SJCRH30 (cell line): ENCODE results near the gene UBR3. TPM values are rescaled to one million over a fixed set of nuclear protein-coding genes. Genes with fewer than 3 reads are reported as not detected.
A peak's percentile ranks its signal among the peaks of the same experiment; 100 is the strongest.

Source experiments
- DNase-seq, 2 experiments: peaks; one replicate each; pipeline ENCODE4 v3.0.0-alpha.2; 2015 to 2020
- H3K27ac ChIP-seq: fragments of 250-450 bp; sonication (Bioruptor Pico); 2 replicates; pipeline ENCODE4 v1.5.1; 2020; ENCODE audit warnings: mild to moderate bottlenecking, moderate library complexity
- H3K27me3 ChIP-seq: fragments of 250-450 bp; sonication (Bioruptor Pico); 2 replicates; pipeline ENCODE4 v1.5.1; 2020; ENCODE audit warnings: mild to moderate bottlenecking, moderate library complexity
- H3K36me3 ChIP-seq: fragments of 250-450 bp; sonication (Bioruptor Pico); 2 replicates; pipeline ENCODE4 v1.5.1; 2020; ENCODE audit warnings: mild to moderate bottlenecking, moderate library complexity
- H3K4me1 ChIP-seq: fragments of 250-450 bp; sonication (Bioruptor Pico); 2 replicates; pipeline ENCODE4 v1.5.1; 2020; ENCODE audit warnings: mild to moderate bottlenecking, moderate library complexity
- H3K4me3 ChIP-seq: fragments of 250-450 bp; sonication (Bioruptor Pico); 2 replicates; pipeline ENCODE4 v1.5.1; 2020; ENCODE audit warnings: mild to moderate bottlenecking, moderate library complexity
- H3K9me3 ChIP-seq: fragments of 250-450 bp; sonication (Bioruptor Pico); replicated peaks from 2 replicates; pipeline ENCODE4 v1.5.1; 2020; ENCODE audit warnings: mild to moderate bottlenecking, moderate library complexity
- total RNA-seq: library from RNA; depleted of rRNA; stranded (reverse); fragments of >200 nt; shearing (Covaris generic); gene quantifications from 2 replicates; pipeline ENCODE4 v1.2.3, GENCODE V29; 2014; rRNA removed

The UBR3 gene, protein sequence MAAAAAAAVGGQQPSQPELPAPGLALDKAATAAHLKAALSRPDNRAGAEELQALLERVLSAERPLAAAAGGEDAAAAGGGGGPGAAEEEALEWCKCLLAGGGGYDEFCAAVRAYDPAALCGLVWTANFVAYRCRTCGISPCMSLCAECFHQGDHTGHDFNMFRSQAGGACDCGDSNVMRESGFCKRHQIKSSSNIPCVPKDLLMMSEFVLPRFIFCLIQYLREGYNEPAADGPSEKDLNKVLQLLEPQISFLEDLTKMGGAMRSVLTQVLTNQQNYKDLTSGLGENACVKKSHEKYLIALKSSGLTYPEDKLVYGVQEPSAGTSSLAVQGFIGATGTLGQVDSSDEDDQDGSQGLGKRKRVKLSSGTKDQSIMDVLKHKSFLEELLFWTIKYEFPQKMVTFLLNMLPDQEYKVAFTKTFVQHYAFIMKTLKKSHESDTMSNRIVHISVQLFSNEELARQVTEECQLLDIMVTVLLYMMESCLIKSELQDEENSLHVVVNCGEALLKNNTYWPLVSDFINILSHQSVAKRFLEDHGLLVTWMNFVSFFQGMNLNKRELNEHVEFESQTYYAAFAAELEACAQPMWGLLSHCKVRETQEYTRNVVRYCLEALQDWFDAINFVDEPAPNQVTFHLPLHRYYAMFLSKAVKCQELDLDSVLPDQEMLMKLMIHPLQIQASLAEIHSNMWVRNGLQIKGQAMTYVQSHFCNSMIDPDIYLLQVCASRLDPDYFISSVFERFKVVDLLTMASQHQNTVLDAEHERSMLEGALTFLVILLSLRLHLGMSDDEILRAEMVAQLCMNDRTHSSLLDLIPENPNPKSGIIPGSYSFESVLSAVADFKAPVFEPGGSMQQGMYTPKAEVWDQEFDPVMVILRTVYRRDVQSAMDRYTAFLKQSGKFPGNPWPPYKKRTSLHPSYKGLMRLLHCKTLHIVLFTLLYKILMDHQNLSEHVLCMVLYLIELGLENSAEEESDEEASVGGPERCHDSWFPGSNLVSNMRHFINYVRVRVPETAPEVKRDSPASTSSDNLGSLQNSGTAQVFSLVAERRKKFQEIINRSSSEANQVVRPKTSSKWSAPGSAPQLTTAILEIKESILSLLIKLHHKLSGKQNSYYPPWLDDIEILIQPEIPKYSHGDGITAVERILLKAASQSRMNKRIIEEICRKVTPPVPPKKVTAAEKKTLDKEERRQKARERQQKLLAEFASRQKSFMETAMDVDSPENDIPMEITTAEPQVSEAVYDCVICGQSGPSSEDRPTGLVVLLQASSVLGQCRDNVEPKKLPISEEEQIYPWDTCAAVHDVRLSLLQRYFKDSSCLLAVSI (N-terminal part only)
- 26.4 and 31.4 TPM in 2 replicates for total RNA-seq

DNA sequence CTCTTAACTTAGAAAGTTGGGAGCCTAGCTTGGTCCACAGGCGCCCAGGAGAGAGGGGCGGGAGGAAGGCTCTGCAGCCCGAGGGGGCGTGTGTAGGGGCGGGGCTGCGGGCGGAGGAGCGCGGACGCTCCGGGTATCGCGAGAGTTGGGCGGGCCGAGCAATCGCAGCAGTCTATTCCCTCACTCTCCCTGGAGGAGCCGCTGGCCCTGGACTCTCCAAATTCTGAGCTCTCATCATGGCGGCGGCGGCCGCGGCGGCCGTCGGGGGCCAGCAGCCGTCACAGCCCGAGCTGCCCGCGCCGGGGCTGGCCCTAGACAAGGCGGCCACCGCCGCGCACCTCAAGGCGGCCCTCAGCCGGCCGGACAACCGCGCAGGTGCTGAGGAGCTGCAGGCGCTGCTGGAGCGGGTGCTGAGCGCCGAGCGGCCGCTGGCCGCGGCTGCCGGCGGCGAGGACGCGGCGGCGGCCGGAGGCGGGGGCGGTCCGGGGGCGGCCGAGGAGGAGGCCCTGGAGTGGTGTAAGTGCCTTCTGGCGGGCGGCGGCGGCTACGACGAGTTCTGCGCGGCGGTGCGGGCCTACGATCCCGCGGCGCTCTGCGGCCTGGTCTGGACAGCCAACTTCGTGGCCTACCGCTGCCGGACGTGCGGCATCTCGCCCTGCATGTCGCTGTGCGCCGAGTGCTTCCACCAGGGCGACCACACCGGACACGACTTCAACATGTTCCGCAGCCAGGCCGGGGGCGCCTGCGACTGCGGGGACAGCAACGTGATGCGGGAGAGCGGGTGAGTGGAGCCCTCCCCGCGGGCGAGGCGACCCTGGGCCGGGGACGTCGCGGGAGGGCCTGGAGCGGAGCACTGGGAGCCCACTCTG is at the start of gene UBR3:
Gene UBR3, plus strand, starts transcription at position 183 of the 869 bp plus-strand sequence. Its CDS starts 54 bp downstream, at position 237.
- Histone ChIP-seq H3K4me1 (0 out of 2 replicates have a peak, but pooled peaks cover 4% of the 10 kb centered on the region), H3K9me3 (no peaks in the 10 kb centered on the region), H3K36me3 (no peaks in the 10 kb centered on the region), H3K4me3 (peak within 1 kb of the TSS; percentile 91), H3K27ac (no peak within 1 kb of the TSS), H3K27me3 (no peaks in the 10 kb centered on the region)
- DNase-seq = peak; percentile 92 to 93

DNA sequence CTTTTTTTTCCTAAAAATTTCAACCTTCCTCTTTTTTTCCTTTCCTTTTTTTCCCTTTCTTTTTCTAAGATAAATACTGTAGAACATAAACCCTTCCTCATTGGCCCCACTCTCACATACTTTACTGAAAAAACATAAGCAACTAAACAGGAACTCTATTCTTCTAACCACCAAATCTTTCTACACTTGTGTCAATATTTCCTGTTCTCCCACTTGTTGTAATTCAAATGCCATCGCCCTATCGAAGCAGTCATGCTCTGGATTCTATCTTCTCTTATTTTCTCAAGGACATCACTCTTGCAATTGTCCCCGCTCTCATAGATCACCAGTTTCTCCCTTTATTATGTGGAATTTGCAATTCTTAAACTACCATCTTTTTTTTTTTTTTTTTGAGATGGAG is 48.8 kb upstream of the UBR3 start:
- H3K36me3 ChIP-seq = no peaks in the 10 kb centered on the region

DNA sequence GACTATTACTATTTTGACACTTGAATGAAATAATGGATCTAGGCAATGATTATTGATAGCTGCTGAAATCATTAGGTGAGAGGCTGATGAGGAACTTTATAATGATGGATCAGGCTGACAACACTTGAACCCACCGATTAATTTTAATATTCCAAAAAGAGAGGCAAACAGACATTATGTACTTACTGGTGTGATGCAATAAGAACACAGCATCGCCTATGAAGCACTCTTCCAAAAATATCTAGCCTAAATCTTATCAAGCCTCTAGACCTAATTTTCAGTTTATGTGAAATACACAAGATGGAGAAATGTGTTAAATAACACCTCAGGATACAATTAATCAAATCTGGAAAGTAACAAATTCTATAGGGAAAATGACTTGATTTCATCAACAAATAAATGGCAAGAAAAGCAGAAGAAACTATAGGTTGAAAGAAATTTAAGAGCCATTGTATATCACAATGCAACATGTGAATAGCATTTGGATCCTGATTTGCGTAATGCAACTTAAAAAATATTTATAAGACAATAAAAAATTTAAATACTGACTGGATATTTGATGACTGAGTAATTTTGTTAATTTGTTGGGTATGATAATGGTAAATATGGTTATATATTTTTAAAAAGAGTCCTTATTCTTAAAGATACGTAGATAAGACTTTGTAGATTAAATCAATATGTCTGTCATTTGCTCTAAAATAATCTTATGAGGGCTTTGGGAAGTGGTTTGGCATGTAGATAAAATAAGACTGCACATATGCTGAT is 45.8 kb upstream of the UBR3 start:
- no peaks in the 10 kb centered on the region for H3K27me3 ChIP-seq
- no peaks in the 10 kb centered on the region for H3K4me1 ChIP-seq
- H3K36me3 ChIP-seq = no peaks in the 10 kb centered on the region
- H3K9me3 ChIP-seq = no peaks in the 10 kb centered on the region
- H3K27ac ChIP-seq = no peak overlapping the region
- H3K4me3 ChIP-seq = no peak overlapping the region
- DNase-seq = no peak

More for the DNA sequence above, 48.8 kb upstream of the UBR3 start:
- Histone ChIP-seq H3K9me3 (no peaks in the 10 kb centered on the region), H3K27me3 (no peaks in the 10 kb centered on the region), H3K4me3 (no peak overlapping the region), H3K27ac (no peak overlapping the region), H3K4me1 (no peaks in the 10 kb centered on the region)
- no peak for DNase-seq

DNA sequence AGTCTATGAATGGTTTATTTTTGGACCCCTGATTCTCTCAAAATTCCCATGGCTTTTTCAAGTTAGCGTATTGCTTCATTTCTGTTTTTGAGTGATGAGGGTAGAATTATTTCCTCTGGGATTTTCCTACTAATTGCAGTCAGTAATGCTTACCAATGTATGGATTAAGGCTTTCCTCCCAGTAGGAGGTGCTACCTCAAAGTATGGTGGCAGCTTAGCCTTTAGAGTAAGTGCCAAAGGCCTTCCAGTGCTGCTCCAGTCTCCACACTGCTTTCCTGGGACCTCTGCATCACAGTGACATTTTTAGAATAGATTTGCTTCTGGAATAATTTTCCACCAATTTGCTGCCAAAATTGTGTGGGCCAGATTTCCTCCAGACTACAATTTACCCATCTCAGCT is 44.7 kb upstream of the UBR3 start:
- no peak for DNase-seq
- Histone ChIP-seq H3K4me3 (no peak overlapping the region), H3K4me1 (no peaks in the 10 kb centered on the region), H3K9me3 (no peaks in the 10 kb centered on the region), H3K27me3 (no peaks in the 10 kb centered on the region), H3K36me3 (no peaks in the 10 kb centered on the region), H3K27ac (no peak overlapping the region)

DNA sequence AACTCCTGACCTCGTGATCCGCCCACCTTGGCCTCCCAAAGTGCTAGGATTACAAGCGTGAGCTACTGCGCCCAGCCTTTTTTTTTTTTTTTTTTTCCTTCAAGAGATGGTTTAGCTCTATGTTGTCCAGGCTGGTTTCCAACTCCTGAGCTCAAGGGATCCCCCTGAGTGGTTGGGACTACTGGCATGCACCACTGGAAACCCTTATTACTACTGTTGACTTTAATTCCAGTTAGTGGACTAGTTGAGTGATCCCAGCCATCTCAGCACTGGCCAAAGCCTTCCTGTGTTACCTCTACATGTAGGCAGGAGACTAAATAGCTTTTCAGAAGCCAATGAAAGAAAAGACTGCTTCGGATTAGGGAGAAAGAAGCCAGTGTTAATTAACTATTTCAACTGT is 36.7 kb upstream of the UBR3 start:
- H3K4me1 ChIP-seq = no peaks in the 10 kb centered on the region

DNA sequence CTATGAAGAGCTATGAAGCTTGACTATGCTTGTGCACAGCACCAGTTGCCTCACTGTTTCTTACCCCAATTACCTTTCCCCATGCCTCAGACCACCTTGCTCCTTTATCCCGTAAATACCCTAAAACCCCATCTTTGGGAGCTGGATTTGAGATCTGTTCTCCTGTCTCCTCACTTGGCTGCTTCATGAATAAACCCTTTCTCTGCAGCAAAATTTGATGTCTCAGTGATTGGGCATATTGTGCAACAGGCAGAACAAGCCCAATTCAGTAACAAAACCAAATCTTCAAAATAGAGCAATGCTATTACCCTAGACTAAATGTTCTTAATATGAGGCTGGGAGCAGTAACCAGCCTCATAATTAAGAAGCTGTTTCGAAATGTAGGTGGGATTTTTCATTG is 32.1 kb upstream of the UBR3 start:
- no peak for DNase-seq
- Histone ChIP-seq H3K4me3 (no peak overlapping the region), H3K36me3 (no peaks in the 10 kb centered on the region), H3K27ac (no peak overlapping the region), H3K4me1 (0 out of 2 replicates have a peak, but pooled peaks cover 3% of the 10 kb centered on the region), H3K27me3 (no peaks in the 10 kb centered on the region), H3K9me3 (no peaks in the 10 kb centered on the region)

More for the DNA sequence above, 36.7 kb upstream of the UBR3 start:
- Histone ChIP-seq H3K27me3 (no peaks in the 10 kb centered on the region), H3K9me3 (no peaks in the 10 kb centered on the region), H3K4me3 (no peak overlapping the region), H3K27ac (no peak overlapping the region), H3K36me3 (no peaks in the 10 kb centered on the region)
- no peak for DNase-seq

DNA sequence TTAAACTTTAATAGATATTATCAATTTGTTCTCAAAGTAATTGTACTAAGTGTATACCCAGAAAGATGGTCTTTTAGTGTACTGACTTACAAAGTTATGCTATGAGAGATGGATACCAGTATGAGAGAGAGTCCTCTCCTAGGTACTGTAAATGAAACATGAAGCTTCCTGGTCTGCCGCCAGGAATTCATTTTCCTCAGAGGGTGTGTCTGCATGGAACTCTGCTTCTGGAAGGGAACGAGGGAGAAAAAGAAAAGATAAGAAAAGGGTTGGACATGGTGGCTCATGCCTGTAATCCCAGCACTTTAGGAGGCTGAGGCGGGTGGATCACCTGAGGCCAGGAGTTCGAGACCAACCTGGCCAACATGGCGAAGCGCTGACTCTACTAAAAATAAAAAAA is 30.8 kb upstream of the UBR3 start:
- peak in 1 of 2 experiments; percentile 13 for DNase-seq
- peaks cover 9% of the 10 kb centered on the region for H3K36me3 ChIP-seq
- 0 out of 2 replicates have a peak, but pooled peaks cover 3% of the 10 kb centered on the region for H3K4me1 ChIP-seq
- no peaks in the 10 kb centered on the region for H3K27me3 ChIP-seq
- H3K9me3 ChIP-seq = no peaks in the 10 kb centered on the region
- H3K4me3 ChIP-seq = no peak overlapping the region
- no peak overlapping the region for H3K27ac ChIP-seq

DNA sequence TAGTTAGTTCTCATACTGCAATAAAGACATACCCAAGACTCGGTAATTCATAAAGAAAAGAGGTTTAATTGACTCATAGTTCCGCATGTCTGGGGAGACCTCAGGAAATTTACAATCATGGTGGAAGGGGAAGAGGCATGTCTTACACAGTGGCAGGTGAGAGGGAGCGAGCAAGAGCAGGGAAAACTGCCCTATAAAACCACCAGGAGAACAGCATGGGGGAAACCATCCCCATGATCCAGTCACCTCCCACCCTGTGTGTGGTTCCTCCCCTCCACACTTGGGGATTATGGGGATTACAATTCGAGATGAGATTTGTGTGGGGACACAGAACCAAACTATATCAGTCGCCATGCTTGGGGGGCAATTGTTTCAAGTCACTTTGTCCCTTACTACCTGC is 29.7 kb upstream of the UBR3 start:
- Histone ChIP-seq H3K27ac (no peak overlapping the region), H3K9me3 (no peaks in the 10 kb centered on the region), H3K36me3 (peaks cover 20% of the 10 kb centered on the region), H3K27me3 (no peaks in the 10 kb centered on the region), H3K4me1 (0 out of 2 replicates have a peak, but pooled peaks cover 3% of the 10 kb centered on the region), H3K4me3 (no peak overlapping the region)
- no peak for DNase-seq

DNA sequence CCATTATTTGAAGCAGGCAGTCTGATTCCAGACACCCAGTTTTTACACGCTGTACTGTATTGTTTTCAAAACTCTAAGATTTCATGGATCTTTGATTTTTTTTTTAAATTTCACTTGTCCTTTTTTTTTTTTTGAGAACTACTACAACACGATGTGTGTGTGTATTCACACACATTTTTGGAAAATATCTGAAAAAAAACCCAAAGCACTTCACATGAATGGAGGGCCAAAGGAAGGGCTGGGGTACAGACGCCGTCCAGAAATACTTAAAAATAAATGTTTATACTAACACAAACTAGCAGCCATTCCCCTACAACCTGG is 28.9 kb upstream of the UBR3 start:
- 0 out of 2 replicates have a peak, but pooled peaks cover 3% of the 10 kb centered on the region for H3K4me1 ChIP-seq
- H3K27ac ChIP-seq = peak overlapping the region; percentile 39; the same call in 1 of the 2 replicates
- H3K27me3 ChIP-seq = no peaks in the 10 kb centered on the region
- no peak for DNase-seq
- no peaks in the 10 kb centered on the region for H3K9me3 ChIP-seq
- peaks cover 24% of the 10 kb centered on the region for H3K36me3 ChIP-seq
- H3K4me3 ChIP-seq = peak overlapping the region; percentile 93

DNA sequence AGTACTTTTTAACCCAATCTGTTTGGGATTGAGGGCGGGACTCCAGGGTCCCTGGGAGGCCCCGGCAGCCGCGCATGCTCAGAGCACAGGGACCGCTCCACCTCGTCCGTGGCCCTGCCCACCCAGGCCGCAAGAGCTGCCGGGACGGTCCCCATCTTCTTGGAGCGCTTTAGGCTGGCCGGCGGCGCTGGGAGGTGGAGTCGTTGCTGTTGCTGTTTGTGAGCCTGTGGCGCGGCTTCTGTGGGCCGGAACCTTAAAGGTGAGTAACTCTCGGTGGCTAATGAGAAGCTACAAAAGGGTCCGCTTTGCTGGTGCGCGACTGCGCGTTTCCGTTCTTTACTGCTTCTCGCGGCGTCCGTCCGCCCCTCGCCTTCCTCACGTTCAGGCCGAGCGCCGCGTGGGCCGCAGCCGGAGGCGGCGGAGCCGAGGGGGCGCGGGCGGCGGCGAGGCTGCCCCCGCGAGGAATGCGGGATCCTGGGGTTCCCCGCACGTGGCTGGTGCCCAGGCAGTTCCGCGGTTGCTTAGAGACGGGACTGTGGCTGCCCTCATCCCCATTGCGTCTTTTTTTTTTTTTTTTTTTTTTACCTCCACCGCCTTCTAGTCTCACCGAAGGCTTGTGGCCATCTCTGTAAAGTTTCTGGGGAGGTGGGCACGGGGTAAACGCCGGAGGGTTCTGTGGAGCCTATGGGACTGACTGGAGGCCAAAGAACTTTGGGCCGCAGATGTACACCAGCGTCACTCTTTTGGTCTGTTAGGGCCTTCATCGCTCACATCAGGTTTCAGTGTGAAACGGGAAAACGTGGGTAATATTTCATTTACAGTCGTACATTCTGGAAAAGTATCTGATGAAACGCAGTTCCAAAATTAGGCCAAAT is 28.3 kb upstream of the UBR3 start, which contains the start of gene SSB:
Gene SSB, plus strand, starts transcription at position 154 of the 875 bp plus-strand sequence. CDS start 2,090 bp downstream, outside the sequence.
- Histone ChIP-seq H3K4me3 (peak within 1 kb of the TSS; percentile 93), H3K4me1 (0 out of 2 replicates have a peak, but pooled peaks cover 3% of the 10 kb centered on the region), H3K36me3 (peaks cover 26% of the 10 kb centered on the region), H3K9me3 (no peaks in the 10 kb centered on the region), H3K27ac (peak within 1 kb of the TSS; percentile 39), H3K27me3 (no peaks in the 10 kb centered on the region)
- DNase-seq = peak; percentile 94 to 95

DNA sequence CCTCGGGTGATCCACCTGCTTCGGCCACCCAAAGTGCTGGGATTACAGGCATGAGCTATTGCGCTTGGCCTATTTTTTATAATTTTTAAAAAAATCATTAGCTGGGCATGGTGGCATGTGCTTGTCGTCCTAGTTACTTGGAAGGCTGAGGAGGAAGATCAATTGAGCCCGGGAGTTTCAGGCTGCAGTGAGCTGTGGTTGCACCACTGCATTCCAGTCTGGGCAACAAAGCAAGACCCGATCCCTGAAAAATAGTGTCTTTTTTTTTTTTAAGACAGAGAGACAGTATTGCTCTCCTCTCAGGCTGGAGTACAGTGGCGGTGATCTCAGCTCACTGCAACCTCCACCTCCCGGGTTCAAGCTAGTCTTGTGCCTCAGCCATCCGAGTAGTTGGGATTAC is 23.8 kb upstream of the UBR3 start:
- Histone ChIP-seq H3K27ac (no peak overlapping the region), H3K4me1 (0 out of 2 replicates have a peak, but pooled peaks cover 3% of the 10 kb centered on the region), H3K27me3 (no peaks in the 10 kb centered on the region), H3K4me3 (no peak overlapping the region), H3K9me3 (no peaks in the 10 kb centered on the region), H3K36me3 (peaks cover 61% of the 10 kb centered on the region)
- no peak for DNase-seq

DNA sequence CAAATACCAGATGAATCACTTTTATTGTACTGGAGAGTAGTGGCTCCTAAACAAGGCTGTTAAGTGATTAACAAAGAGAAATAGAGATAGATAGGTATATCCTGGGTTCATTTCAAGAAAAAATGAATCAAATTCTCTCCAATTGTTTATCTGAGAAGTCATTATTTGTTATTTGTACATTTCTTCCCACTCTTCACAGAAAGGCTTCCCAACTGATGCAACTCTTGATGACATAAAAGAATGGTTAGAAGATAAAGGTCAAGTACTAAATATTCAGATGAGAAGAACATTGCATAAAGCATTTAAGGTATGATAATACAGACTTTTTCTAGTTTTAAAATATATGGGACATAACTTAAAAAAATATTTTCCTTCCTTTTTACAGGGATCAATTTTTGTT is 20.7 kb upstream of the UBR3 start:
- Histone ChIP-seq H3K27me3 (no peaks in the 10 kb centered on the region), H3K4me3 (no peak overlapping the region), H3K9me3 (no peaks in the 10 kb centered on the region), H3K4me1 (no peaks in the 10 kb centered on the region), H3K27ac (no peak overlapping the region), H3K36me3 (peaks cover 81% of the 10 kb centered on the region)
- no peak for DNase-seq
